ENCODE data around the gene SNTG2.
"Not testable (repeated sequence)": the region's sequence is repeated elsewhere in the genome, so short reads cannot be mapped to it uniquely, and the experiment has no call there.

The SNTG2 gene

DNA sequence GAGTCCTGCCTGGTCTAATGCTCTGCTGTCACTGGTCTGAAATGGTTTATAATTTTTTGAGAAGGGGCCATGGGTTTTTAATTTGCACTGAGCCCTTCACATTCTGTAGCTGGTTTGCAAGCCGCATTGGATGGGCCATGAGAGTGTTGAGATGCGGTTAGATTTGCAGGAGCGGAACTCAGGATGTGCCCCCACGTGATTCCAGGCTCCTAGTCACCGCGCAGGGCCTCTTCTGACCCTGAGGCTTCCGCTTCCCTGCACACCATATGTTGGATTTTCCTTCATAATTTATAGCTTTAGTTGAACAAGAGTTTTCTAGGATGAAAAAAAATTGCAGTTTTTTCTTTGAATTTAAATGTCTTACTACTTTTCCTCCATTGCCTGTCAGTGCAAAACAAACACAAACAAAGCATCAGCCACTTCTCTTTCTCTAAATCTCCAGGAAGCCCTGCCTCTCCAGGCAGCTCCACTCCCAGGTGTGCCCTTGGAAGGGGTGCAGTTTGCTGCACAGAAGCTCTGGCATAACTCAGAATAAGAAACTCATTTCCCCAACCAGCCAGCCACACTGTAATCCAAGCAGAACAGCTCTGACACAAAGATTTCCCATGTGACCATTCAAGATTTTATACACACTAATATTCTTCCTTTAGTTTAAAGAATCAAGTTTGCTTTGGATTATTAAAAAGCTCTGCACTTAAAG lies 444.2 kb downstream of the SNTG2 start:
- DNase-seq = no peak

DNA sequence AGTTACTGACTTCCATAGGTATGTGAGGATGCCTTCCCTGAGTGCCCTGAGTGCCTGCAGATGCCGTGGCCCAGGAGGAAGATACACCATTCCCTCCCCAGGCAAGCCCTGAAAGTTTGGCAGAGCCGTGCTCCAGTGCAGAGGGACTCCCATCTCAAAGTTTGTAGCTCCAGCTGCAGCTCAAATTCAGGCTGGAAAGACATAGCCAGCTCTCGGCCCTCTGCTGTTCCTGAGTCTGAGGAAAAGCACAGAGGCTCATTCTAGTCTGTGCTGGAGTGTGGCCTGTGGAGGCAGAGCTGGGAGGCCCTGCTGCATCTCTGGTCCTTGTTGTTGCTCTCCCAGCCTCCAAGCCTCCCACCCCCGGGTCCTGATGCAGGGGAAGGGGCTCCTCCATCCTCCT lies 446.7 kb downstream of the SNTG2 start:
- DNase-seq = no peak

DNA sequence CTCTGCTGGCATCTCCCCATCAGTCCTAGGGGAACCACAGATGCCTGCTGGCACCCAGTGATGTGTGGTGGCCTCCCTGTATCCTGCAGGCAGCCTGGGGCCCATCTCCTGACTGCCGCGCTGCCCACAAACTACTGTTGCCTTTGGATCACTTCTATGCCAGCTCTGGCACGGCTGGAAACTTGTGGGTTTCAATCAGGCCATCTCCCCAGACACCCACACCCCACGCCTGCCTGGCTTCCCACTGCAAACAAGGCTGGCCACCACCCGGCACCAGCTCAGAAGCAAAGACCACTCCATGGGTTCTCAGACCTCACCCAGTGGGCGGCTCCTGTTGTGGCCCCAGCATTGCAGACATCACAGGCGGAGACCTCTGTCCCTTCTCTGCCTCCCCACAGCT lies 447.5 kb downstream of the SNTG2 start:
- DNase-seq = no peak

DNA sequence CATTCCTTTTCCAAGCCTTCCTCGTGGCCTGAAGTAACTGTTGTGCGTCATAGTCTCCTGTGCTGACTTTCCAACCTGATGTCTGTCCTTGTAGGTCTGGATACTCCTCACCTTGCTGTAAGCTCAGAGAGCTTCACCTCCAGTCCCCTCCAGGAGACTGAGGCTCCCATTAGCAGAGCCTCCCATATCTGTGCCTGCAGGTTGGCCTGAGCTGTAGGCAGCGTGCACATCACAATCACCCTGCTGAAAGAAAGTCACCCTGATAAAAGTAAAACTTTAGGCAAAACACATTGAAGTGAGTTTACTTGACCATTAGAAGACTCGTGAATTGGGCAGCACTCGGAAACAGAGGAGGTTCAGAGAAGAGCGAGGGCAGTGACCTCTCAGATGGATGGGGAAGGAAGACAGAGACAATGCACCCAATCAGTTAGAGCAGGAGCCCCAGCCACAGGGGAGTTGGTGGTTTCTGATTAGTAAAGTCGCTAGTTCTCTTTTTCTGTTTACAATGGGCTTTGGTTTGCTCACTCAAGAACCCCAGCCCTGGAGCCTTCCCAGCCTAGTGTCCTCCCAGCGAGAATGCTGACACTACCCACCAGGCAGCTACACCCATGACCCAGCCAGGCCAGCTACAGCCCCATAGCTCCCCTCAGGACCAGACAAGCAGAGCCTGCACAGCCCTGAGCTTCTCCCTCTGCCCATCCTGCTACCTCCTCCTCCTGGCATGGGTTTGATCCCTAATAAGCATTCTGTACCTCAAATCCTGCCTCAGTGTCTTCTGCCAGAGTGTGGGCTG lies 450.5 kb downstream of the SNTG2 start:
- DNase-seq = no peak

DNA sequence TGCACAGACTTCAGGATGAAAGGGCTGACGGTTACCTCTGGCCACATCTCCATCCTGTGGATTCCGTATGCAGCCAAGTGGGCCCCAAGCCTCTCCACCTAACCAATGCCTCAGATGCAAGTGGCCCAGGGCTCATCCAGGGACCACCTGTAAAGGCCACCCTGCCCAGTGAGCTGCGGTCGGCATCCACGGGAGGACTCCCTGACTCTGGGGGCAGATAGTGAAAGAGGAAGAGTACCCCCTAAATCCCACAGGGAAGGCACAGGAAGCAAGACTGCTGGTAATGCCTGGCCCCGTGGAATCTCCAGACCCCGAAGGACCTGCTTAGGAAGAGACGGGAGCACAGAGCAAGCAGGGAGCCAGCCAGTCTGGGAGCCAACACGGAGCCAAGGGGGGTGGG lies 451.4 kb downstream of the SNTG2 start:
- DNase-seq = no peak

DNA sequence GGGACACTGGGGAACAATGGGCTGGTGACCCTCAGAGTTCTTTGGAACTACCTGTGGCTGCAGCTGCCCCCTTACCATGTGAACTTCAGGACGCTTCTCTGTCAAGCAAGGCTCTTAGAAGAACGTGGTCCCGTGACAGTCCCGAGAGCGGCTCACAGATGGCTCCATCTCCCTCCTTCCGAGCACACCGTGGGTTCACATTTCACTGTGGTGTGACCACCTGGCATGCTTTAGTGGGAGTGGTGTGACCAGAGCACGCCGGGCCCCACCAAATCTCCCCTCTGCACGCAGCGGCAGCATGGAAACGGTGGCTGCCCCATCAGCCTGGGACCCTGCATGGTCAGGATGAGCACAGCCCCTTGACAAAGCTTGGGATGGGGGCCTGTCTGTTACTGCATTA lies 452.9 kb downstream of the SNTG2 start:
- no peak for DNase-seq

DNA sequence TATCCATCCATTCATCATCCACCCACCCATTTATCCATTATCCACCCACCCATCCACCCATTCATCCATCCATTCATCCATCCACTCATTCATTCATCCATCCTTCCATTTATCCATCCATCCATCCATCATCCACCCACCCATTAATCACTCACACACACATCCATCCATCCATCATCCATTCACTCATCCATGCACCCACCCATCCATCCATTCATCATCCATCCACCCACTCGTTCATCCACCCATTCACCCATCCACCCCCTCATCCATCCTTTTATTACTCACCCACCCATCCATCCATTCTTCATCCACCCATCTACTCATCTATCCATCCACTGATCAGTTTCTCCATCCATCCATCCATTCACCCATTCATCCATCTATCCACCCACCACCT lies 454.5 kb downstream of the SNTG2 start:
- DNase-seq = no peak

DNA sequence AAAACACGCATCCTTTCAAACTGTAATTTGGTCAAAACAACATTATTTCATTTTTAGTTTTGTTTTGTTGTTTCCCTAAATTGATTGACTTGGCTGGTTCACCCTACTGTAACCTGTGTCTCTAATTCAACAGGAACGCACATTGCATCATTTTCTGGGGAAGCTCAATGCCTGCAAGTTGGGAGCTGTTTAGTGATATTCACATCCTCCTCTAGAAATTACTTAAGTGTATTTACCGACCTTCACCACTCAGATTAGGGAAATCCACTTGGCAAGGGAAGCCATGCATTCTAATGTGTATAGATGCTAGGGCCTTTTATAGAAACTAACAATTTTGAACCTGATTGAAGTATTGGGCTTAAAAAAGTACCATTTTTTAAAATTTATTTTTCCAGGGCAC lies 455.3 kb downstream of the SNTG2 start:
- DNase-seq = no peak

DNA sequence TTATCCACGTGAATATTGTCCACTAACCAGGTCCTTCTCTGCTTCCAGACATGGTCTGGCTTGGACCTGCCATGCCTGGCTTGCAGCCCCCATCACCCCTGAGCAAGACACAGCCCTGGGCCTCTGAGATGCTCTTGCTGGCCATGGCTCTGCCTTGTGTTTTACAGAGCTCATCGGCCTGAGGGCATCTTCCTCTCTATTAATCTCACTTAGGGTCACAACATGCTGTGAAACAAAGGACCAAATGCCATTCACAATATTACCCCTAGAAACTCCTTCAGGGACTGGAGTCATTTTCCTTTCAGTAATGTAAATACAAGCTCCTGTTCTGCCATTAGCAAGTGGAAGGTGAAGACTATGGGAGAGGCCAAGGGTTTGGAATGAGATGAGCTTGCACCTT lies 455.8 kb downstream of the SNTG2 start:
- no peak for DNase-seq

DNA sequence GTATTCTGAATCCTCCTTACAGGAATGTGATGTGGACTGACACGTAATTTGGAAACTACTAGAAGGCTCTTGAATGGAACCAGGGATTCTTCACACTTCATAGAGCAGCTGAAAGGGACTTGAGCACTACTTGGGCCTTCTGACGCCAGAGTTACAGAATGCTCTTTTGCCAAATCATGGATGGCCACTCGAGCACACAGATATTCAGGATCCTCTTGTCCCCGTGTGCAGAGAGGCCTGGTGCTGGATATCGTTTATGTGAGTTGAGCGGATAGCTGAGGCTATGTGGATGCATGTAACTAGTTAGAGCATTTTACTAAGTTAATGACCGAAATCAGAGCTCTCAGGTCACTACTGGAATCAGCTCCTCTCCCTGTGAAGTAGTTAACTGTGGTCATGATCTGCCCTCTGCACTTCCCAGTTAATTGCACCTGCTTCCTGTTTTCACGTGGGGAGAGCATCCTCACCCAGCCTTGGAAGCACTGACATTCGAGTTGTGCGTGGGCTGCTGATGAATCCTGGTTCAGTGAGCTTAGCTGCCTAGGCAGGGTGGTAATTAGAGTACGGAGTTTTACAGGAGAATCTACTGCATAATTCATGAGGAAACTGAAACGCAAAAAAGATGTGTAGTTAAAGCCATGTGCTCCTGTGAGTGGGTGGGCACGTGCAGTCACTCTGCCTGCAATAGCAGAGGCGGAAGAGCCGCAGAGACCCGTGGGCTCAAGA lies 457.5 kb downstream of the SNTG2 start:
- no peak for DNase-seq

DNA sequence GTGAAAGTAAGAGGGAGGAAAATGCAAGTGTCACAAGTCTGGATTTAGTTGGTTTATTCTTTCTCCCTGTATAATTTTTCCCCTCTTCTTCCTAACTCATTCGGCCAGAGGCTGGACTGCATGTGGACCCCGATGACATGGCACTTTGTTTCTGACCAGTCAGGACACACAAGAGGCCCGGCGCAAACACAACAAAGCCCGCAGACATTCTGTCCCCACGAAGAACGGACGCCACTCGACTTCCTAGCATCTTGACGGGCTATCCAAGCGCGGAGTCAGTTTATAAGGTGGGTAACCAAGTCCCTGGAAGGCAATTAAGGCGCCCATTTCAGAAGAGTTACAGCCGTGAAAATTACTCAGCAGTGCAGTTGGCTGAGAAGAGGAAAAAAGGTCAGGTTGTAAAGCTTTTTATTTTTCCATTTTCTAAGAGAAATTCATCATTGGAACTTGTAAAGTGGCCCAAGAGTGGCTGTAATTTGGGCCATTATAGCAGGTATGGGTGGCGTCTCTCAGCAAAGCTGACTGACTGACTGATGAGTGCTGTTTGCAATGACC lies 462.6 kb downstream of the SNTG2 start, which contains the start of gene TPO:
TPO (plus strand) TSS at position 308 of the 555 bp plus-strand sequence. CDS start 946 bp downstream, outside the sequence.
- DNase-seq = no peak

DNA sequence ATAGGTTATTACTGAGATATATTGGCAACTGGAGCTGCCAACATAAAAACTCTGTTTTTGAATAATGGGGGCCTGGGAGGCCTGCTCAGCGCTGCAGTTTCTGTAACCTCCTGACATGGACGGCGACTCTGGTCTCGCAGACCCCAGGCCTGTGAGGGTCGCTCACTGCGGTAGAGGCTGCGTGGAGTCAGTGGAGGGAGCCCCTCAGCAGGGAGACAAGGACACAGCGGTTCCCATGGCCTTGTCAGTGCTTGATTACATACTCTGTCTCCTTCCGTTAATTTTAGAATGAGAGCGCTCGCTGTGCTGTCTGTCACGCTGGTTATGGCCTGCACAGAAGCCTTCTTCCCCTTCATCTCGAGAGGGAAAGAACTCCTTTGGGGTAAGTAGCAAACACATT lies 463.5 kb downstream of the SNTG2 start:
- DNase-seq = no peak

DNA sequence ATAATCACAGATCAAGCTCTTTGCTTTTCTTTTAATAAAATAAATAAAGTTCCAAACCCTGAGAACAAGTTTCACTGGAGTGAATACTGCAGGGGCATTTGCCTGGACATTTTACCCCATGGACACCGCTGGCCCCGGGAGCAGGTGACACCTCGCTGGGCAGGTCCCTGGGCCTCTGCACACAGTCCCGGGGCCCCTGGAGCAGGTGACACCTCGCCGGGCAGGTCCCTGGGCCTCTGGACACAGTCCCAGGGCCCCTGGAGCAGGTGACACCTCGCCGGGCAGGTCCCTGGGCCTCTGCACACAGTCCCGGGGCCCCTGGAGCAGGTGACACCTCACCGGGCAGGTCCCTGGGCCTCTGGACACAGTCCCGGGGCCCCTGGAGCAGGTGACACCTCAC lies 464.3 kb downstream of the SNTG2 start:
- not testable (repeated sequence) for DNase-seq

DNA sequence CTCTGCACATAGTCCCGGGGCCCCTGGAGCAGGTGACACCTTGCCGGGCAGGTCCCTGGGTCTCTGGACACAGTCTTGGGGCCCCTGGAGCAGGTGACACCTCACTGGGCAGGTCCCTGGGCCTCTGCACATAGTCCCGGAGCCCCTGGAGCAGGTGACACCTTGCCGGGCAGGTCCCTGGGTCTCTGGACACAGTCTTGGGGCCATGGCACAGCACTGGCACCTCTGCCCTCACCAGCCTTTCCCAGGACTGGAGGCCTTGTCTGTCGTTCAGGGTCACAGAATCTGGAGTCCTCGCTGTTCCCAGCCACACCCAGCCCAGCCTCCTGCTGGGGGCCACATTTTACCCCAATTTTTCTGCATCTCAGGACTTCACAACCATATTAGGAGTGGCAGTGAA lies 464.9 kb downstream of the SNTG2 start:
- no peak for DNase-seq
